Measurements from ENCODE around the gene GSTK1.
"Not testable (repeated sequence)": the region's sequence is repeated elsewhere in the genome, so short reads cannot be mapped to it uniquely, and the experiment has no call there.

Gene GSTK1

DNA sequence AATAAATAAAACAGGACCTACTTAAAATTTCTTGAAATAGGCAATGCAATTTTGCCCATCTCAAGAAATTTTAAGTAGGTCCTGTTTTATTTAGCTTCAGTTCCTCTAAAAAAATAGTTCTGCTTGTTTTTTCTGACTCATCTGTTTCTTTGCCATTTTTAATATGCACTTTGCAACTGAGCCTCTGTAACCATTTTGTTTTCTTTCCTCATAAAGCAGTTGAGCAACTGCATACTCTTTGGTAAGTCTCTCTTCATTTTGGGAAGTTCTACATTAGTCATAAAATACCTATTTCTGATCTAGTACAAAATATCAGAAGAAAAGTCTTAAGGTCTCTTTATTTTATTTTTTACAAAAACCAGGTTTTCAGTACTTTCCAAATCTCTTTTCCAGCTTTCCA is 23.4 kb upstream of the GSTK1 start:
- no peak for DNase-seq

DNA sequence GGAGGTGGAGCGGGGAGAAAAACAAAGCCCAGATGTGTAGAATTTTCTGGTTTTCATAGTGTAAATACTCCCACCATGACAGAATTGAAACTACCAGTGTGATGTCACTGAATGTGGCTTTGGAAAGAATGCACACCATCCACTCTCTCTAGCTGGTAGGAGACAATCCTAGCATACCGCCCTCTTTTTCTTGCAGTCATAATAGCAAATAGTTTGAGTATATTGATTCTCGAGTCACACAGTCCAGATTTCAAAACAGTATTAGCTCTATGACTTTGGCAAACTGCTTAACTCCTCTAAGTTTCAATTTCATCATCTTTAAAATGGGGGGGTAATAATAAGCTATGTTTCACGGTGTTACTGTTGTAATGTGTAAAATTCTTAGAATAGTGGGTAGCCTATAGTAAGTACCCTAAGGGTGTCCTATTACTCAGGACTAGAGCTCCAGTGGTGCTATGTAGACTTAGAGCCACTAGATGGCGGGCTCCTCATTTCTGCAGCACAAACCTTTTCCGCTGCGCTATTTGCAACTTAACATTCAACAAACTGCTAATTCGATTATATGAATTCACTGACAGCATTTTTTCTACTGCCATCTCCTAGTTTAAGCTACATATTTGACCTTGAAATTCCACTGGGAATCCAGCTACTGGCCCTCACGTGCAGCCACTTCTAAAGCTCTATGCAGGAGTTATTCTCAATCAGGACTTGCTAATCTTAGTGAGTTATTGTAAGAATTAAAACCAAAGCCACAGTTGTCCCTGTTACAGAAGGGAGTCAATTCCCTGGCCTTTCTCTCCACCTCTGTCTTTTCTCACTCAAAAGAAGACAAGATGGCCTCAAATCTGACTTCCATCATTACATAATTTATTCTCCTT is 22.7 kb upstream of the GSTK1 start:
- peak; percentile 21 for DNase-seq

DNA sequence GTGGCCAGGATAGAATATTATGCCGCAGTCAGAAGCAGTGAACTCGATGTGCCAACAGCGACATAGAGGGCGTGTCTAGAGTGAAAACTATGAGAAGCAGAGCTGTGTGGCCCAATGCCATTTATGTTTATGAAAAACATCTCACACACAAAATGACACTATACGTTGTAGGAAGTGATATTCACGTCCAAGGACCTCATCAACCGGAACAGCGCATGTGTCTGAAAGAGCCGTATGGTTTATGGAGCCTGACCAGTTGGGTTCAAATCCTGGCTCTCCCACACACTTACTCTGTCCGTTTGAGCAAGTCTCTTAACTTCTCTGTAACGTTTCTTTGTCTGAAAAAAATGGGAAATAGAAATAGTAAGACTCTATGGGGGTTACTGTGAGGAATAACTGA is 20.9 kb upstream of the GSTK1 start:
- no peak for DNase-seq

DNA sequence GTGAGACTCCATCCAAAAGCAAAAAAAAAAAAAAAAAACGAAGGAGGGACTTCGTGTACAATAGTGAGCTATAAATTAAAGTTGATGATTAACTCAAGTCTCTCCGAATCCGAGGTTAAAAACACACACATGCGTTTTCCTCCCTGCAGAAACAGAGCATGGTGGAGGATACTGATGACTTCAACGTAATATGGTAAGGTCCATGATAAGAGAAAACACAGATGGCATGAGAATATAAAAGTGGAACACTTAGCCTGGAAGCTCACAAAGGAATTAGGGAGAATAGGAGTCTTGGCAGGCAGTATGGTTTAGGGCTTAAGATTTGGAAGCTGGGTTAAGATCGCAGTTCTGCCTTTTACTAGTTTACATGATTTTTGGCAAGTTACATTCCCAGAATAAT is 20.1 kb upstream of the GSTK1 start:
- no peak for DNase-seq

DNA sequence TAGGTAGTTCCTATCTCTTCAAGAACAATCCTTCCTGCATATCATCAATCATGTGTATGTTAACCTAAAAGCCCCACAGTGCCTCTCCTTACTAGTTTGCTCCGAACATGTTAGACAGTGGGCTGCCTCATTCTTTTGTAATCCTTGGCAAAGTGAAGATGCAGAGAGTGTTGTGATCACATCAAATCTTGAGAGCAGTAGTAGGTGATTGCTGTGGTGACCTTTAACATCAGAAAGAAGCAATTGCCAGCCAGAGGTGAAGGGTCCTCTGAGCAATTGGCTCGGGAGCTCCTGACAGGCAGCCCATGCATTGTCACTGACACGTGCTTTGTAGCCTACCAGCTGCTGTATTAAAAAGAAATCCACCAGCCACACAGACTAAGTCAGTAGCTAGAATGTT is 19.6 kb upstream of the GSTK1 start:
- no peak for DNase-seq

DNA sequence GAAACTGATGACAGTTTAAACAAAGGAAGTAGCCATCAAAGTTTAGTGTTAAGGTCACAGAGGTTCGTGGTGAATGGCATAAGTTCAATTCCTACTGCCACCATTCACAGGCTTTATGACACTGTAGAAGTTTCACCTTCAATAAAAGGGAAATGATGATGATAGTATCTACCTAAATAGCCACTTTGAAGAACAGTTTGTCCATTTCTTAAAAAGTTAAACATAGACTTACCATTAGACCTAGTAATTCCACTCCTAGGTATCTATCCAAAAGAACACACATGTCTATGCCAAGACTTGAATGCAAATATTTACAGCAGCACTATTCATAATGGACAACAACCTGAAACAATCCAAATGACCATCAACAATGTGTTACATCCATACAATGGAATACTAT is 18.9 kb upstream of the GSTK1 start:
- no peak for DNase-seq

DNA sequence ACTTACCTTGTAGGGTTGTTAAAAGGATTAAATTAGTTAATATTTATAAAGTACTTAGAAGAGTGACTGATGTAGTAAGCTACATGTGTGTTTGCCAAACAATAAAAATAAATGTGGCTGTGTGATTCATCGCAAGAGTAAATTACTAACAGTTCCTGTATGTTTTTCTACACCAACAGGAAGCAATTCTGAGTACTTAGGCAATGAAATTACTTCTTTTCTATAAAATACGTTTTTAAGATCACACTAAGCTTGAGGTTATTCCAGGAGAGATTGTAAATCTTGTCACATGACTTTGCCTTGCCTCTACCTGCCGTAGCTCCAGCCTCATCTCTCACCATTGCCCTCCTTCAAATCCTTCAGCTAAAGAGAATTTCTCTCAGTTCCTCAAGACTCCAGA is 18.1 kb upstream of the GSTK1 start:
- no peak for DNase-seq

DNA sequence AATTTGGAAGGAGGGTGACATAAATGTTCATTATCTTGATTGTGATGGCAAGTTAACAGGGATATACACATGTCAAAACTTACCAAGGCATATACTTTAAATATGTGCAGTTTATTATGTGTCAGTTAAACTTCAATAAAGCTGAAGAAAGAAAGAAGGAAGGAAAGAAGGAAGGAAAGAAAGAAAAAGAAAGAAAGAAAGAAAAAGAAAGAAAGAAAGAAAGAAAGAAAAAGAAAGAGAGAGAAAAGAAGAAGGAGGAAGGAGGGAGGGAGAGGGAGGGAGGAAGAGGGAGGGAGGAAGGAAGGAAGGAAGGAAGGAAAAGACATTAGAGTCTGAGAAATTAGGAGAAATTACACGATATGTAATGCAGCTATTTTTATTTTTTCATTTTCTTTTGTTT is 15.9 kb upstream of the GSTK1 start:
- DNase-seq, result no peak

DNA sequence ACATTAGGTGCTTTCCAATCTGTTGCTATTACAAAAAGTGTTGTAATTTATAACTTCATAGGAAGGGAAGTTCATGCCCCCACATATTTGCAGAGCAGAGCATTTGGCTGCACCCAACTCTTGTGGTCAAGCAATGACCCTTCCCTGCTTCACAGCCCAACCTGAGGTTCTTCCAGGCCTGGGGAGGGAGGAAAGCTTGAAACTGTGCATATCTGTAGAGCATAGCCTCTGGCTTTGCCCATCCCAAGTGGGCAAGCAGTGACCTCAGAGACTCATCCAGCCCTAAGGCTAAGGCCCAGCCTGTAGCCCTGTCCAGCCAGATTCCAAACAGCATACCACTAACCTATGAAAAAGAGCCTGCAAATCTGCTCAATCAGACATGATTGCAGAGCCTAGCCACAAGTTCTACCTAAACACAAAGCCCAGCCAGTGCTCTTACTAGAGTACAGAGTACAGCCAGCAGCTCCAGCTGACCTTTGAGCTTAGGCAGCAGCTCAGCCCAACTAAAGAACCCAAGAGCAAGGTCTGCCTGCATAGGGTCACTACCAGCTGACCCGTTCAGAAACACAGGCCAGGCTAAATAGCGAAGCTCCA is 14.4 kb upstream of the GSTK1 start:
- DNase-seq, result no peak

DNA sequence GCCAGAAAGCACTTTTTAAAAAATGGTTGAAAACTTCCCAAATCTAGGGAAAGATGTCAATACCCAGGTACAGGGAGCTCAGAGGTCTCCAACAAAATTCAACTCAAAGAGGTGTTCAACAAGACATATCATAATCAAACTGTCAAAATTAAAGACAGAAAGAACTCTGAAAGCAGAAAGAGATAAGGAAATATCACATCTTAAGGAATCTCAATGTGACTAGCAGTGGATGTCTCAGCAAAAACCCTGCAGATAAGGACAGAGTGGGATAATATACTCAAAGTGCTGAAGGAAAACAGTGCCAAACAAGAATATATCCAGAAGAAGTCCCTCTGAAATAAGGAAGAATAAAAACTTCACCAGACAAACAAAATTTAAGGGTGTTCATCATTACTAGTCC is 13.0 kb upstream of the GSTK1 start:
- no peak for DNase-seq

DNA sequence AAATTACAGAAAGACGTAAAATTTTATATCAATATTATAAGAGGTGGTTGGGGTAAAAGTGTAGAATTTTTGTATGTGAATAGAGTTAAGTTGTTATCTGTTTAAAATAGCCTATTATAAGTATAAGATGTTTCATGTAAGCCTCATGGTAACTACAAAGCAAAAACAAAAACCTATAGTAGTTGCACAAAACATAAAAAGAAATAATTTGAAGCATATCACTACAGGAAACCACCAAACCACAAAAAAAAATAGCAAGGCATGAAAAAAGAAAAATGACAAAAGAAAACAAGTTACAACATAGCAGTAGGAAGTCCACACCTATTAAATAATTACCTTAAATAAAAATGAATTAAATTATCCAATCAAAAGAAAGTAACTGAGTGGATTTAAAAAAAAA is 12.4 kb upstream of the GSTK1 start:
- DNase-seq, result no peak

DNA sequence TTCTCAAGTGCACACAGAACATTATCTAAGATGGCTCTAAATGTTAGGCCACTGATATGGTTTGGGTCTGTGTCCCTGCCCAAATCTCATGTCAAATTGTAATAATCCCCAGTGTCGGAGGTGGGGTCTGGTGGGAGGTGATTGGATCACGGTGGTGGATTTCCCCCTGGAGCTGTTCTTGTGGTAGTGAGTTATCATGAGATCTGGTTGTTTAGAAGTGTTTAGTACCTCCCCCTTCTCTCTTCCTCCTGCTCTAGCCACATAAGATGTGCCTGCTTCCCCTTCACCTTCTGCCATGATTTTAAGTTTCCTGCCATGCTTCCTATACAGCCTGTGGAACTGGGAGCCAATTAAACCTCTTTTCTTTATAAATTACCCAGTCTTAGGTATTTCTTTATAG is 11.2 kb upstream of the GSTK1 start:
- DNase-seq, result no peak

DNA sequence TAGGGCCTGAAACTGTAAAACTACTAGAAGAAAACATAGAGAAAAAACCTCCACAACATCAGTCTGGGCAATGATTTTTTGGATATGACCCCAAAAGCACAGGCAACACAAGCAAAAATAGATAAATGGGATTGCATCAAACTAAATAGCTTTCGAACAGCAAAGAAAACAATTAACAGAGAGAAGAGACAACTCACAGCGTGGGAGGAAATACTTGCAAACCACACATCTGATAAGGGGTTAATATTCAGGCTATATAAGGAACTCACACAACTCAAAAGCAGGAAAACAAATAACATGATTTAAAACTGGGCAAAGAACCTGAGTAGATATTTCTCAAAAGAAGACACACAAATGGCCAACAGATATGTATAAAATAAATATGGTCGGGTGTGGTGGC is 7.7 kb upstream of the GSTK1 start:
- DNase-seq, result no peak

DNA sequence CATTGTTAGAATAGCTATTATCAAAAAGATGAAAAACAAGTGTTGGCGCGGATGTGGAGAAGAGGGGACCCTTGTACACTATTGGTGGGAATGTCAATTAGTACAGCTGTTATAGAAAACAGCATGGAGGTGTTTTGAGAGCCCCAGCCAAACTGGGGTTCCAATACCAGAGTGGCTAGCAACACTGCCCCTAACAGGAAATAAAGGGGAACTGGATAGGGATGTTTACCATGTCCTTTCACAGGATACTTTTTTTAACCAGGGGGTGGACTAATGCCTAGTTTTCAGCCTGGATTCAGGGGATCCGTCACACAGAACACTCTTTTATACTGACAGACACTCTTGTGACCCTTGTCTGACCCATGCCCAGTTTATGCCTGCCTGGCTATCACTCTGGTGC is 6.9 kb upstream of the GSTK1 start:
- DNase-seq, result no peak

DNA sequence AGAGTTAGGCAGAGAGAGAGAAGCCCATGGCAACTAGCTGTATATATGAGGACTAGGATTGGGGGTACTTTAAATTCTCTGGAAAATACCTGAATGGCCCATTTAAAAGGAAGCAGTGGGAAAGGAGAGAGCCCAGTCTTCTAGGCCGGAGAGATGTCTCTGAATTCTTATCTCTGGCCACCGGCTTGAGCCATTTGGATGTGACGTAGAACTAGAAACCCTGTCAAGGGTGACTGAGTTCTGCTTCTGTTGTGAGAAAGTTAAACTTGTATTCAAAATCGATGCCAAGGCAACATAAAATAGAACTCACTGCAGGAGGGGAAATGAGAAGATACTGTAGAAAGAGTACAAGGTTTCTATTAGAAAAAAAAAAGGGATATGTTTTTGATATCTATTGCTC is 6.3 kb upstream of the GSTK1 start:
- no peak for DNase-seq

DNA sequence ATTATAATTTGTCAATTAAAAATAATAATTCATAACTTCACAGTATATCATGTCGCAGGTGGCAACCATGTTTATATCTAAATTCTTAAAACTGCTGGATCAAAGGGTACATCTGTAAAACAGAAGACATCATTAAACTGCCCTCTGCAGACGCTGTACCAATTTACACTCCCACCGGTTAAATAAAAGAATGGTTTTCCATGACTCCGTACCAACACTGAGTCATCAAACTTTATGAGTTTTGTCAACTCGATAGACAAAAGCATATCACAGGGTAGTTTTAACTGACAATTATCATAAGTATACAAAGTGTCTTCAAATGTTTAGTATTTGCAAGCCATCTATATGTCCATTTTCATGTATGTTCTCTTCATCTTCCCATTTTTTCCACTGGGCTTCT is 5.7 kb upstream of the GSTK1 start:
- no peak for DNase-seq

DNA sequence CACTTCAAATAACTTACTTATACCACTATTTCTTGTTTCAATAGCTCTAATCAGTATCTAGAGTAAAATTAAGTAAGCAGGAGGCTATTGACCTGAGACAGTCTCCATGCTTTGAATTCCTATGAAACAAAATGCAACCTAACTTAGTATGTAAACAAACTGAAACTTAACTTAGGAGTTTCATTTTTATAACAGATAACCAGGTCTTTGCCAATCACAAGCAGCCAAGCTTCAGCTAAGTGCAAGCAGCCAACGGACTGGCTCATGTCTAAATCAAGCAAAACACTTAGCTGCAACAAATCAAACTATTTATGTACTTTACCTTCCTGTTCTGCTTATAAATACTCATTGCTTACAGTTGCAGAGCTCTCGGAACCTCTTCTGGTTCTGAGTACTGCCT is 4.4 kb upstream of the GSTK1 start:
- DNase-seq, result no peak

DNA sequence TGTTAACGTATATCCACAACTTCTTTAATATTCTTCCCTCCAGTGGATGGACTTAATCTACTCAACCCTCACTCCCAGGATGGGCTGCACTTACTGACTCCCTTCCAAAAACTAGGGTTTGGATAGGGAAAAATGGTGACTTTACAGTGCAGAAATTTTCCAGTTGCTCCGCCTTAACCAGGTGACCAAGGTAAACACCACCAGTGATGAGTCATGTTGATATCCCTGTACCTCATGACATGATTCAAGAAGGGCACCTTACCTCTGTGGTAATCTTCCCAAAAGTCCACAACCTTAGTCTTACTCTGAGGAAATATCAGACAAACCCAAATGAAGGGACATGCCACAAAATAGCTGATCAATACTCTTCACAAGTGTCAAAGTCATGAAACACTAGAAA is 3.5 kb upstream of the GSTK1 start:
- no peak for DNase-seq

DNA sequence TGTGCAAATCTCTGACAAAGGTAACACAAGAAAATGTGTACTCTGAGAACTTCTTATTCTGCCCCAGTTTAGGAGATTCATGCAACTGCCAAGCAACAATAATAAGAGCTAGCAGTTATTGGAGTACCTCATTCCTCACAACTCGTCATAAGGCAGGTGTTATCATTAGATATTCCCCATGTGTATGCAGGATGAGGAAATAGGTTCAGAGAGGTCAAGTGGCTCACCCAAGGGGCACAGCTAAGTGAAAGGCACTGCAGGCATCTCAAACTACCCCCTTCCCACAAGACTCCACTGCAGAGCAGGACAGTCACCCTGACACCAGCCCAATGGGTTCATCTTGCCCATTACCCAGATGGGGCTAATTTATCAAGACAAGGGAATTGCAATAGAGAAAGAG is 1.3 kb upstream of the GSTK1 start:
- no peak for DNase-seq

DNA sequence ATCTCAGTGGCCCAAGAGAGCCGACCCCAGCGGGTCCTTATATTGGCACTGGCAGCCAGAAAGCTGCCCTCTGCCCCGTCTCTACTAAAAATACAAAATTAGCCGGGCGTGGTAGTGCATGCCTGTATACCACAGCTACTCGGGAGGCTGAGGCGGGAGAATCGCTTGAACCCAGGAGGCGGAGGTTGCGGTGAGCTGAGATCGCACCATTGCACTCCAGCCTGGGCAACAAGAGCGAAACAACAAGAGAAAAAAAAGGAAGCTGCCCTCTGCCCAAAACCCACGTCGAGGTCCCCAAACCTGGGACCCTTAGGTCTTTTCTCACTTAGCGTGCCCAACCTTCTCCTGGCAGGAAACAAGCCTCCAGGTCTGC is 941 bp downstream of the GSTK1 start:
- not testable (repeated sequence) for DNase-seq

DNA sequence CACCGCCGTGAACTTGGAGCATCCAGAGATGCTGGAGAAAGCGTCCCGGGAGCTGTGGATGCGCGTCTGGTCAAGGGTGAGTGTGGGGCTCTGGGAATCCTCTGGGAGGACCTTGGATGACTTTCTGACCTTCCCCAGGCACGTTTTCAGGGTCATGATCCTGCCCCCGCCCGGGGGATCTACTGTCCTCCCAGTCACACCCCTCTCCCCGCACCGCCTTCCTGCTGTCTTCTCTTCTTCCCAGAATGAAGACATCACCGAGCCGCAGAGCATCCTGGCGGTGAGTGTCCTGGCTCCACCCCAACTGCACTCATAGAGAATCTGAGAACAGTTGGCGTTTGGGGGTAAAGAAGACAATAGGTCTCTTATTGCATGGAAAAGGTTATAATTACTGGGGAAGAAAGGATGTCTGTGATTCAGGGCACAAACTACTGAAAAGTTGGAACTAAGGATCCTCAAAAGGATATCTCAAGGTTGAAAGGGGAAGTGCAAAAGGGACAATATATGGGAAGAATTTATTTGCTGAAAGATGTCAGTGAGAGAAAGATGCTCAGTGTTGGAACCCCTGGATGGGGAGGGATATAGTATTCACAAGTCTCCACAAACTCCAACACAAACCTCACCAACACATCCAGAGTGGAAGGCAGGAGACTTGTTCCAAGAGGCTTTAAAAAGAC is 1.9 kb downstream of the GSTK1 start:
- no peak for DNase-seq

DNA sequence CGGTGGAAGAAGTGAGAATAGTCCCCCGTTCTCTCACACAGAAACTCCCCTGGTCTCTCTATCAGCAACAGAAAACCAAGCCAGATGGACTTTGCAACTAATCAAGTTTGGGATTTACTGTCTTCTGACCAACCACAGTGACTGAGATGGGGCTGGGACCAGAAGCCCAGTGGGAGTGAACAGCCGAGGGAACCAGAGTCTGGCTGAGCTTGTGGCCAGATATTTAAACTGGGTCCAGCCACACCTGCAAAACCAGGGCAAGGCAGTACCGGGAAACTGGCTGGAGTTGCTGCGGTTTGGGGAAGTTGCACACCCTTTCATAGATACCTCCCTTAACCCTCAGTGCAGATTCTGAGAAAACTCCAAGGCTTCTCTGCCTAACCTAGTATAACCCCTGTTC is 6.0 kb downstream of the GSTK1 start:
- DNase-seq, result no peak

DNA sequence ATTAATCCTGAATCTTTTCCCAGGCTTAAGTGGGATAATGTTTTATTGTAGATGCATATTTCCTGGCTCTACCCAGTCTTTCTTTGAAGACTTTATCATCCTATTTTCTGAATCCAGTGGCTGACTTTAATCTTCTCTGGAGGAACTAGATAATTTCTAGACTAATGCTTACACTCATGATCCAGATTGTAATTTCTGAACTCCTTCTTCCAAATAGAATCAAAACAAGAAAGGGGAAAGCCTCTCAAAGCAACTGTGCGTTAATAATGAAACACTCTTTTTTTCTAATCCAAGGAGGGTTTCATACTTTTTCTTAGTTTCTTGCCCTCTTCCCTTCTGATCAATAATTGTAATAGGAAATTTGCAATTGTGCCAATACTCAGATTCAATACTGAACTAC is 8.0 kb downstream of the GSTK1 start:
- DNase-seq, result no peak

DNA sequence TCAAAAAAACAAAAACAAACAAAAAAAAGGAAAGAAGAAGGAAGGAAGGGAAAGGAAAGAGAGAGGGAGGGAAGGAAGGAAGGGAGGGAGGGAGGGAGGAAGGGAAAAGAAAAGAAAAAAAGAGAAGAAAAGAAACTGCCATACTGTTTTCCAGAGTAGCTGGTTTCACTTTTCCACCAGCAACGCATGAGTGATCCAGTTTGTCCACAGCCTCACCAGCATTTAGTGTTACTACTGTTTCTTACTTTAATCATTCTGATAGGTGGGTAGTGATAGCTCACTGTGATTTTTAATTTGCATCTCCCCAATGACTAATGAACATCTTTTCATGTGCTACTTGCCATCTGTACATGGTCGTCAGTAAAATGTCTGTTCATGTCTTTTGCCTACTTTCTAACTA is 9.6 kb downstream of the GSTK1 start:
- DNase-seq, result no peak

Measured in NCI-H1436 (cell line).